Breast epithelium (tissue), 4 donors: ENCODE measurements around the gene TTC23. TPM values are rescaled to one million over a fixed set of nuclear protein-coding genes. Genes with fewer than 3 reads are reported as not detected.

Source experiments
- DNase-seq, 2 donors: peaks; one replicate each; pipeline ENCODE4 v3.0.0-alpha.2; 2019; ENCODE audit warnings: low spot score in 2 of 2
- H3K27ac ChIP-seq, 2 donors: fragments of 200-600 bp; sonication (generic) in 1 of 2; one replicate each; pipeline ENCODE4 v1.5.1; 2016 to 2019; ENCODE audit warnings: mild to moderate bottlenecking in 1 of 2
- H3K27me3 ChIP-seq, 2 donors: fragments of 200-600 bp; sonication (generic) in 1 of 2; one replicate each; pipeline versions ENCODE4 v1.5.1 to v1.6.0; 2017 to 2019; ENCODE audit warnings: control low read depth in 1 of 2, mild to moderate bottlenecking in 1 of 2
- H3K36me3 ChIP-seq: fragments of 200-600 bp; one replicate; pipeline ENCODE4 v1.5.1; 2019
- H3K4me1 ChIP-seq, 2 donors: fragments of 200-600 bp; sonication (generic); one replicate each; pipeline ENCODE4 v1.5.1; 2016 to 2019; ENCODE audit warnings: control low read depth in 1 of 2
- H3K4me3 ChIP-seq, 3 donors: fragments of 200-600 bp; sonication (generic); 1 replicate in 2 of 3; 2 replicates in 1 of 3; pipeline ENCODE4 v1.5.1; 2016 to 2019; ENCODE audit warnings: mild to moderate bottlenecking in 3 of 3, moderate library complexity in 2 of 3
- H3K9me3 ChIP-seq, 2 donors: fragments of 200-600 bp; sonication (generic) in 1 of 2; one replicate each; pipeline ENCODE4 v1.5.1; 2016 to 2019; ENCODE audit warnings: control low read depth in 1 of 2
- POLR2A ChIP-seq: fragments of 450-650 bp; IDR thresholded peaks from one replicate; pipeline ENCODE4 v1.6.1; 2016; ENCODE audit warnings: antibody characterized with exemption, mild to moderate bottlenecking, moderate library complexity
- POLR2AphosphoS5 ChIP-seq, 3 donors: sonication (generic); formaldehyde crosslinking; IDR thresholded peaks; one replicate each; pipeline ENCODE4 v1.6.1; 2017; ENCODE audit warnings: antibody characterized with exemption in 3 of 3
- intact Hi-C: fragments of 100-400 bp; cut with DNase I; formaldehyde crosslinking; loops from one replicate; pipeline ENCODE4 v1.15.1; 2023; ENCODE audit warnings: low total_unique reads
- total RNA-seq, 3 donors: library from RNA; depleted of rRNA; stranded (reverse); fragments of >200 nt; gene quantifications; one replicate each; pipeline ENCODE4 v1.1.0, GENCODE V29; 2016
- TF ChIP-seq, protein P1 (sequence below), 3 donors: fragments of 450-650 bp; IDR thresholded peaks; one replicate each; pipeline ENCODE4 v1.5.1; 2016 to 2017; ENCODE audit warnings: antibody characterized with exemption in 3 of 3, mild to moderate bottlenecking in 3 of 3, moderate library complexity in 3 of 3

TTC23 gene, protein sequence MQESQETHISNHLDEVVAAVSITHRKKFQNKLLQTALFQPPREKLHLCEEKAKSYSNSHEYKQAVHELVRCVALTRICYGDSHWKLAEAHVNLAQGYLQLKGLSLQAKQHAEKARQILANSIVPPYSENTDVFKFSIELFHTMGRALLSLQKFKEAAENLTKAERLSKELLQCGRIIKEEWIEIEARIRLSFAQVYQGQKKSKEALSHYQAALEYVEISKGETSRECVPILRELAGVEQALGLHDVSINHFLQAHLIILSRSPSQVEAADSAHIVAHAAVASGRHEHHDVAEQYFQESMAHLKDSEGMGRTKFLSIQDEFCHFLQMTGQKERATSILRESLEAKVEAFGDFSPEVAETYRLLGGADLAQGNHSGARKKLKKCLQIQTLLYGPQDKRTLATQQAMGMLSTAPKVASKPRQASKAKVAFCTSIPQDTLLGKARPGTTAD
- 10 to 100 TPM; 19.2 to 43.9 (median 29.5) TPM for total RNA-seq

DNA sequence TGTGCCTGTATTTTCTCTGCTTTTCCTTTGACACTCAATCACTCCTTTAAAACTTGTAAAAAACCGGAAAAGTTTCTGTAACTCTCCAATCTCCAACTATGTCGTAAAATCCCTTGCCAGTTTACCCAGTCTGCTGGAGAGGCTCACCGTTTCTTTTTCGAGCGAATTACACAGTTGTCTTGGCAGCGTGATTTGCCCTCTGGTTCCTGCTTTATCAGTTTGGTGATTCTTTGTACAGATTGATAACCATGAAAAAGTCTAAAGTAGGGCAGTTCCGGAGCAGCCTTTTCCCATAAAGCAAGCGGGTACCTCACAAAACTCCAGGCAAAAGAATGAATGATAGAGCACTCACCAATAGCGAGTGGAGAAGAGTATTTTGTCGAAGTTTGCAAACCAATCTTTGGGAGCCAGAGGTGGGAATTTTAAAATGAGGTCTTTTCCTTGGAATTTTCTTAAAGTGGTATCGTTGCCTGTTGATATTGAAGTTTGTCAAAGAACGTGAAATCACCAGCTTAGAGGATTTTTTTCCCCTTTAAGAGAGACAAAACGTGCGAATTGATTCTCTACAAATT is at the start of gene TTC23:
TTC23 (minus strand) TSS at position 312 of the 572 bp plus-strand sequence. CDS start 20,869 bp downstream, outside the sequence.
- intact Hi-C loops: no loop called here
- Histone ChIP-seq H3K4me3 (peak within 1 kb of the TSS; percentile 73 to 79 (median 79)), H3K4me1 (peaks cover 0 to 13% of the 10 kb centered on the region in 2 donors), H3K27ac (peak within 1 kb of the TSS; percentile 92 to 93), H3K36me3 (no peaks in the 10 kb centered on the region), H3K27me3 (no peaks in the 10 kb centered on the region), H3K9me3 (no peaks in the 10 kb centered on the region)
- TF ChIP-seq POLR2A (no peak), POLR2AphosphoS5 (IDR thresholded peaks at IDR 0.05) (peak in 2 of 3 donors; percentile 35 to 60)
- TF ChIP-seq, protein P1, sequence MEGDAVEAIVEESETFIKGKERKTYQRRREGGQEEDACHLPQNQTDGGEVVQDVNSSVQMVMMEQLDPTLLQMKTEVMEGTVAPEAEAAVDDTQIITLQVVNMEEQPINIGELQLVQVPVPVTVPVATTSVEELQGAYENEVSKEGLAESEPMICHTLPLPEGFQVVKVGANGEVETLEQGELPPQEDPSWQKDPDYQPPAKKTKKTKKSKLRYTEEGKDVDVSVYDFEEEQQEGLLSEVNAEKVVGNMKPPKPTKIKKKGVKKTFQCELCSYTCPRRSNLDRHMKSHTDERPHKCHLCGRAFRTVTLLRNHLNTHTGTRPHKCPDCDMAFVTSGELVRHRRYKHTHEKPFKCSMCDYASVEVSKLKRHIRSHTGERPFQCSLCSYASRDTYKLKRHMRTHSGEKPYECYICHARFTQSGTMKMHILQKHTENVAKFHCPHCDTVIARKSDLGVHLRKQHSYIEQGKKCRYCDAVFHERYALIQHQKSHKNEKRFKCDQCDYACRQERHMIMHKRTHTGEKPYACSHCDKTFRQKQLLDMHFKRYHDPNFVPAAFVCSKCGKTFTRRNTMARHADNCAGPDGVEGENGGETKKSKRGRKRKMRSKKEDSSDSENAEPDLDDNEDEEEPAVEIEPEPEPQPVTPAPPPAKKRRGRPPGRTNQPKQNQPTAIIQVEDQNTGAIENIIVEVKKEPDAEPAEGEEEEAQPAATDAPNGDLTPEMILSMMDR (IDR thresholded peaks at IDR 0.05): no peak
- peak in 1 of 2 donors; percentile 29 for DNase-seq

DNA sequence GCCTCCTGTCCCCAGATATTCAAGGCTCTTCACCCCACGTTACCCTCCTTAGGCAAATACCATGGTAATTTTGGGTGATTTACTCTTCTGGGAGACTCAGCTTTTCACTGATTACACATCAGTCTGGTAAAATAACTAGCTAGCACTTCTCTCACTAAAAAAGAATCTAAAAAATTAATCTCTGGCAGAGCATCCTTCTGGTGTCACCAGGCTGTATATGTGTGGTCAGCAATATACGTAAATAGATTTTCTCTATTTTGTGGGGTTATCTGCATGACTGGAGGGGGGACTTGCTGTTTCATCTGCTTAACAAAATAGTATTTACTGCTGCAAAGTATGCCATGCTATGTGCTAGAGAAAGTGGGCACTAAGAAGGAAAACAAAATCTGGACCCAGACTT is 47.0 kb upstream of the TTC23 start:
- Histone ChIP-seq H3K27ac (no peak overlapping the region), H3K36me3 (no peaks in the 10 kb centered on the region), H3K9me3 (no peaks in the 10 kb centered on the region), H3K27me3 (no peaks in the 10 kb centered on the region), H3K4me3 (no peak overlapping the region), H3K4me1 (no peaks in the 10 kb centered on the region)
- TF ChIP-seq POLR2AphosphoS5 (IDR thresholded peaks at IDR 0.05) (no peak), POLR2A (no peak)
- TF ChIP-seq, protein P1 (IDR thresholded peaks at IDR 0.05): no peak
- no peak for DNase-seq
- intact Hi-C loops: loop anchor here (10.0 kb wide), 1 partner anchor 428 kb away; no protein-coding TSS in a partner anchor

DNA sequence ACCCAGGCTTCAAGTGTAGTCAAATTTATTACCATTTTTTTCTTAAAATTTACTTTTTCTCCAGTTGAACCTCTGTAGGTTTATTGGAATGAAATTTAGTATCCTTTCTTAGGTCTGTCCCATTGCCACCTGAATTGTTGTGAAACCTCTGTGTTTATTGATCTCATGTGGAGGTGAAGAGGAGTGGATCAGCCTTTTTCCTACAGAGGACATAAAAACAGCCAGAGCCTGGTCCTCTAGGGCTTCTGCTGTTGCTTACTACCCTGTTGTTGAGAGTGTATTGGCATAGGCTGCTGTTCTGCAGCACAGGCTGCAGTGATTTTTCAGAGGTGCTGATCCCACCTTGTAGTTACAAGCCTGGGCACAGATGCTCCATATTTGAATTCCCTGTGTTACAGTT is 46.5 kb upstream of the TTC23 start:
- Histone ChIP-seq H3K36me3 (no peaks in the 10 kb centered on the region), H3K27ac (no peak overlapping the region), H3K4me3 (no peak overlapping the region), H3K9me3 (no peaks in the 10 kb centered on the region), H3K4me1 (no peaks in the 10 kb centered on the region), H3K27me3 (no peaks in the 10 kb centered on the region)
- TF ChIP-seq POLR2A: no peak
- no peak for TF ChIP-seq POLR2AphosphoS5 (IDR thresholded peaks at IDR 0.05)
- TF ChIP-seq, protein P1 (IDR thresholded peaks at IDR 0.05): no peak
- intact Hi-C loops: loop anchor here (10.0 kb wide), 1 partner anchor 429 kb away; no protein-coding TSS in a partner anchor
- no peak for DNase-seq

DNA sequence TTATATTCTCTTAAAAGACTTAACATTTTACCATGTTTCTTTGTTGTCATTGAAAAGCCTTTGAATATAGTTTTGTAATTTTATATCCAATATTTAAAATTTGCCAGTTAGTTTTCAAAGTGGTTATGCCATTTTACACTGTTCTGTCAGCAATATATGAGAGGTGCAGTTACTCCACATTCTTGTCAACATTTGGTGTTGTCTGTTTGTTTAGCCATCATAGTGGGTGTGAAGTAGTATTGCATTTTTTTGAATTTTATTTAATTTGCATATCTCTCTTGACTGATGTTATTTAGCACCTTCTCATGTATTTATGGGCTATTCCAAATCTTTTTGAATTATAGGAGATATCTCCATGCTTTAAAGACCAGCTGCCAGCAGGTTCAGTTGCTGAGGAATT is 42.3 kb upstream of the TTC23 start:
- Histone ChIP-seq H3K9me3 (no peaks in the 10 kb centered on the region), H3K4me3 (no peak overlapping the region), H3K4me1 (no peaks in the 10 kb centered on the region), H3K27ac (no peak overlapping the region), H3K27me3 (no peaks in the 10 kb centered on the region), H3K36me3 (no peaks in the 10 kb centered on the region)
- no peak for TF ChIP-seq POLR2A
- TF ChIP-seq, protein P1 (IDR thresholded peaks at IDR 0.05): no peak
- no peak for TF ChIP-seq POLR2AphosphoS5 (IDR thresholded peaks at IDR 0.05)
- DNase-seq: no peak
- intact Hi-C loops: loop anchor here (10.0 kb wide), 1 partner anchor 433 kb away; no protein-coding TSS in a partner anchor

DNA sequence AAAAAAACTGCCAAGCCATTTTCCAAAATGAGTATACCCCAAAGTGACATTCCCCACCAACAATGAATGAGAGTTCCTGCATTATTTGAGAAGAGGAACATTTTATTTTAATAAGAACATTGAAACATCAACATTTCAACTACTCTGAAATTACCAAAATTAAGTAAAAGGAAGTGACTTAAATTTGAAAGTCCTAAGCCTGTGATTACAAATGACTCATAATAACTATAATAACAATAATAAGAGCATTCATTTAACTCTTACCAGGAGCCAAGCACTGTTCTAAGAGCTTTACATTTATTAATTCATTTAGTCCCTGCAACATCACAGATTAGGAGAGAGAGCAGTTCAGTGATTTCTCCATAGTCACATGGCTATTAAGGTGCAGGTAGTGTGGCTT is 34.3 kb upstream of the TTC23 start:
- Histone ChIP-seq H3K4me1 (no peaks in the 10 kb centered on the region), H3K4me3 (no peak overlapping the region), H3K36me3 (no peaks in the 10 kb centered on the region), H3K27ac (no peak overlapping the region), H3K9me3 (no peaks in the 10 kb centered on the region), H3K27me3 (no peaks in the 10 kb centered on the region)
- no peak for DNase-seq
- TF ChIP-seq, protein P1 (IDR thresholded peaks at IDR 0.05): no peak
- TF ChIP-seq POLR2A (no peak), POLR2AphosphoS5 (IDR thresholded peaks at IDR 0.05) (no peak)
- intact Hi-C loops: no loop called here
